PFSK-1 (cell line): Measurements from ENCODE around the gene RFTN1.

Source experiments
- FOXP2 ChIP-seq: optimal IDR thresholded peaks from 2 replicates; pipeline ENCODE3; 2011; ENCODE audit warnings: borderline replicate concordance, control low read depth, inconsistent platforms; ENCODE audit not compliant: insufficient read depth; ENCODE audit errors: extremely low read length, extremely low read depth
- POLR2AphosphoS5 ChIP-seq: IDR thresholded peaks from 2 replicates; pipeline ENCODE4 v1.6.1; 2012; ENCODE audit warnings: low read depth, mild to moderate bottlenecking, control low read depth, low read length, moderate library complexity
- SIN3A ChIP-seq: IDR thresholded peaks from 2 replicates; pipeline ENCODE4 v1.6.1; 2012; ENCODE audit warnings: mild to moderate bottlenecking, low read length, moderate library complexity, borderline replicate concordance; ENCODE audit not compliant: insufficient read depth

DNA sequence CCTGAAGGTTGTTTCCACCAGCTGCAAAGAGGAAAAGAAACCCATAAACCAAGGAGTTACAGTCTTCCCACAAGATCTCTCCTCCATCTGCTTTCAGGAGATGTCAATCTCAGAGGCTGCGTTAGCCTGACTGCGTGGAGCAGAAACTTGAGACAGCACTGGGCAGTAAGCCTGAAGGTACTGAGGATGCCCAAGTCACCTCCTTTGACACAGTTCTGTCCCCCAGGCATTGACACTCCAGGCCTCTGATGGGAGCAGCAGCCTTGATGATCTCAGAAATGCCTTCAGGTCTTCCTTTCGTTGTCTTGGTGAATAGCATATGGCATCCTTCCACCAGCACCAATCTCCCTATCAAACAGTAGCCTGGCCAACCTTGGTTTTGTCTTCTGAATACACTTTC is 159.2 kb downstream of the RFTN1 start:
- TF ChIP-seq SIN3A (no peak), FOXP2 (no peak), POLR2AphosphoS5 (no peak)
